Embryonic facial prominence (tissue), 1 donor: ENCODE results near the gene SLC31A1.
"Not testable (repeated sequence)": the region's sequence is repeated elsewhere in the genome, so short reads cannot be mapped to it uniquely, and the experiment has no call there.

Experiments used
- DNase-seq: peaks from one replicate; pipeline ENCODE4 v3.0.0-alpha.2; 2016; ENCODE audit errors: extremely low spot score

Gene SLC31A1

DNA sequence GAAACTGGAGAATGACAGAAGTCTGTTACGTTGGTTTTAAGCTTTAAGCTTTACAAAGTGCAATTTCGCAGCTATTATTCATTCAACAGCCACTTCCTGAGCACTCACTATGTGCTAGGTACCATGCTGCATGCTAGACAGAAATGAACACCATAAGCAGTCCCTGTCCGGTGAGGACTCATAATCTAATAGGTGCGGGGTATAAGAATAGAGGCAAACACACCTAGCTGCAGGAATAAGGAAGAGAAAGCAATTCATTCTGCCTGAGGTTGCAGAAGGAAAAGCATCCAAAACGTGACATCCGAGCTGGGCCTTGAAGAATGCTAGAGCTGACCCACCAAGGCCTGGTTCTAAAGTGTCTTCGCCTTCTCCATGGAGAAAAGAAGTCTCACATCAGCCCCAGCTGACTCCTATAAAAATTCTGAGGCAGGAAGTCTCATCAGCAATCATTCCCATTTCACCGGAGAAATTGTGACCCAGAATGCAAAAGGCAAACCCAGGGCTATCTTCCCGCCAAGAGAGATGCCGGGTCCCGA lies 809 bp upstream of the SLC31A1 start:
- DNase-seq, result no peak

DNA sequence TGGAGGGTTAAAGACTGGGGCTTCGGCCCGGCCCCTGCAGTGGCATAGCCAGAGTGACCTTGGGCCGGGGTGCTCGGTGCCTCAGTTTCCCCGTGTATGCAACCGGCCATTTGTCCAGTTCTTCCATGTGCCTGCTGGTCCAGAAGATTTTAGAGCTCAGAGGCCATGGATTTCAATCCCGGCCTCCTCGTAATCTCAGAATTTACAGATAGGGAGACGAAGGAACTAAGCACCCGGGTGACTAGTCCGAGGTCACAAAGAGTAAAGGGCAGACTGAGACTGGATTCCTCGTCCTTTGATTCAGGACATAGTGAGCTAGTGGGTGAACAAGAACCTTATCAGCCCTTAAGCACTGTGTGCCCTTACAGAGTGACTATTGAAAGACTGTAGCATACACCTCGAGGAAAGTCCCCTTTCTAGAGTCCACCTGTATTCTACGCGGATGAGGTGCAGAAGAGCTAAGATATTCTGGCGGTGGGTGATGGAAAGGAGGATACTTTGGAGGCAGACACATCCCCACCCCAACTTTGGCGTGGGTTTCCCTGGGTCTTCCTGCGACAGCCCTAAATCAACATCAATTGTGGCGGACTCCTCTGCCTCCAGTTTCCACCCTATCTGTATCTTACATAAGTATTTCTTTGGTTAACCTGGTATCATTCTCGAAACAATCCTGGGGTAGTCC lies 597 bp downstream of the SLC31A1 start:
- no peak for DNase-seq

DNA sequence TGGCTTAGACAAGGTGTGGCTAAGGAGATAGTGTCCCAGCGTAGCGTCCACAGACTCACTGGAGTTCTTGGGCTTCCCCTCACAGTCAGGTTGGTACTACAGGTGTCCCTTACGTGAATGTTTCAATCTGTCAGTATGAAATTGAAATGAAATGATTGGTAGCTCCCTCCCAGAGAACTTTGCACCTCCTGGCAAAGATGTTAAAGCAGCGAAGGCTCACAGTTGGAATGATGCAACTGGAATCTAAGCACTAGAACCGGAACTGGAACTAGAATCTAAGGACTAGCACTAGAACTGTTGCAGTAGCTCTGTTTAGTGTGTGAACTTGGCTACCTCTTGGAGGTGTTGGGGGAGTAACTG lies 1.1 kb downstream of the SLC31A1 start:
- DNase-seq, result no peak

DNA sequence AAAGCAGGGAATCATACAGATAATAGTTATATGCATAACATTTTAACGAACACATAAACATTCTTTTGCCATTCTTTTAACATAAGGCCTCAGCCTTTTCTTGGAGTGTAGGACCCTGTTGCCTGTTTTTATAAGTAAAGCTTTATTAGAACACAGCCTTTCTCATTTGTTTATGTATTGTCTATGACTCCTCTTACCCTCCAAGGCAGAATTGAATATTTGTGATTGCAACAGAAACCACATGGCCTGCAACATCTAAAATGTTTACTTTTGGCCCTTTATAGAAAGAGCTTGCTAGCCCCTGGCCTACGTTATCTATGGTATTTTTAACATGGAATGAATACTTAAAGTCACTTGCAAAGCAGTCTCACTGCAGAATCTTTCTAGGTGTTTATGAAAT lies 2.6 kb downstream of the SLC31A1 start:
- DNase-seq, result no peak

DNA sequence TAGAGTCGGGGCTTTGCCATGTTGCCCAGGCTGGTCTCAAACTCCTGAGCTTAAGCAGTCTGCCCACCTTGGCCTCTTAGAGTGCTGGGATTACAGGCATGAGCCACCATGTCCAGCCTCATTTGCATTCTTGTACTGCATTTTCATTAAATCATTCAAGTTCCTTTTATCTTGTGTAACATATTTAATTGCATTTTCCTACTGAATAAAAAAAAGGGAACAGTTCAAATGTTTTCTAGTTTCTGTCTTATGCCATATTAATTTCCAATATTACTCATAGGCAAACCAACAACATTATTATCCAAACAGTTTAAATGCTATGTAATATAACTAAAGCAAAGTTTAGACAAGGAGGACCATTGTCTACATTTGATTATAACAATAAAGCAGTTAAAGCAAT lies 6.1 kb downstream of the SLC31A1 start:
- DNase-seq, result no peak

DNA sequence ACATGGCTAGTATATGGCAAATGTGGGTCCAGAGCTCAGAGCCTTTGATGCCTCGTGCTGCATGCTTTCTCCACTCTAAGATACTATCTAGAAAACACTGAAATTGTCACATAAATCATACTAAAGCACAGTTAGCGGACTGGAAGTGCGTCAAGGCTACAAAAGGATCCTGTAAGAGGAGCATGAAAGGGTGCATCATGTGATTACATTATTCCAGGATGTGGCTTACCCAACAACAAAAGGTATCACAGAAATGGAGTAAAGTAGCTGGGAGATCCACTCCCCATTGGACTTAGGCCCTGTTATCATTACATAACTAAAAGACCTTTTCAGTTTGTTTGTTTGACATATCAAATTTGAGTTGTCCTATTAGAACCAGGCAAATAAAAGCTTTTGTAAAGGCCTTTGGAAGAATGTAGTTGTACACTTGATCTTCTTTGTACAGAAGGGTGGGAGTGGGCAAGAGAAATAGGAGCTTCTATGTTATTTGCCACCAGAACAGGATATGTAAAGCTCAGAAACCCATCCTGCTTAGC lies 6.9 kb downstream of the SLC31A1 start:
- DNase-seq, result no peak

DNA sequence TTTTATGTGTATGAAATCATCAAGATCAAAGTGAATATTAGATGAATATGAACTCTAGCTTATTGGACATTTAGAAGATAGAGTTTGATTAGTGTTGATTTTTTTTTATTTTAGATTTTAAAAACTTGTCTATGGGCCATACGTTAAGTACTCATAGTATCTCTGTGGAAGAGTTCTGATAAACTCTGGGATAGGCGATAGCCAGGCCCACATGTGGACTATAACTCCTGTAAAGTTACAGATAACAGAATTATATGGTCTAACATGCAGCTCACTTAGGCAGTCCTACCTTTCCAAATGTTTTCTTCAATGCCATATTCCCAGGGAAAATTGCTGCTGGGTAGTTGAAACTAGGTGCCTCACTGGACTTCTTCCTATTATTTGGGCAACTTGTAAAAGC lies 10.4 kb downstream of the SLC31A1 start:
- DNase-seq, result no peak

DNA sequence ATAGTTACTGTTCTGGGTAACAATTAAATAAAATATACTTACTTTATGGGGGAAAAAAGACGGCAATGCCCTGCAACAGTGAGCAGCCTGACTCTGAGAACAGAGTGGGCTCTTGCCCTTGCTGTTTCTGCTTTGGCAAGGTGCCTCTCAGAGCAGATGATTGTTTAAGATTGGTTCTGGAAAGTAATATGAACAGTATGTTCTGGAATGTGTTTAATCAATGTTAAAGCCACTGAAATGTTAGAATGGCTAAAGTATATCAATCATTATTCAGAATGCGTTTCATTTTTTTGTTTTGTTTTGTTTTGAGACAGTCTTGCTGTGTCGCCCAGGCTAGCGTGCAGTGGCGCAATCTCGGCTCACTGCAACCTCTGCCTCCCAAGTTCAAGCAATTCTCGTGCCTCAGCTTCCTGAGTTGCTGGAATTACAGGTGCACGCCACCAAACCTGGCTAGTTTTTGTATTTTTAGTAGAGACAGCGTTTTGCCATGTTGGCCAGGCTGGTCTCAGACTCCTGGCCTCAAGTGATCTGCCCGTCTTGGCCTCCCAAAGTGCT lies 14.4 kb downstream of the SLC31A1 start:
- DNase-seq, result not testable (repeated sequence)

DNA sequence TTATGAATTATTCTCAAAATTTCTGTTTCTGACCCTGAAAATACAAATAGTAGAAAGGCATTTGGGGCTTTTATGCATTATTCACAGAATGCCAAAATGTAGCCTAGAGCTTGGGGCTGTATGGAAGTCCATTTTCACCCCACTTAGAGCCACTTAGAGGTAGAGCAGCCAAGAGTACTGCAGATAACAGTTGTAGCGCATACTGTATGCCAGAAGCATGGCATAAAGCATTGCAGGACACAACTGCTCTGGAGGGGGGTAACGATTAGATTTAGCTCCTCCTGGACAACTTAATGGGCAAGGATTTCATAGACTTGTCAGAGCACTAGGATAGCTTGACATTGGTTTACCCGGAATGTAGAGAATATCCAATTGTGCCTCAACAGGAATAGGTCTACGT lies 15.7 kb downstream of the SLC31A1 start:
- DNase-seq, result no peak

DNA sequence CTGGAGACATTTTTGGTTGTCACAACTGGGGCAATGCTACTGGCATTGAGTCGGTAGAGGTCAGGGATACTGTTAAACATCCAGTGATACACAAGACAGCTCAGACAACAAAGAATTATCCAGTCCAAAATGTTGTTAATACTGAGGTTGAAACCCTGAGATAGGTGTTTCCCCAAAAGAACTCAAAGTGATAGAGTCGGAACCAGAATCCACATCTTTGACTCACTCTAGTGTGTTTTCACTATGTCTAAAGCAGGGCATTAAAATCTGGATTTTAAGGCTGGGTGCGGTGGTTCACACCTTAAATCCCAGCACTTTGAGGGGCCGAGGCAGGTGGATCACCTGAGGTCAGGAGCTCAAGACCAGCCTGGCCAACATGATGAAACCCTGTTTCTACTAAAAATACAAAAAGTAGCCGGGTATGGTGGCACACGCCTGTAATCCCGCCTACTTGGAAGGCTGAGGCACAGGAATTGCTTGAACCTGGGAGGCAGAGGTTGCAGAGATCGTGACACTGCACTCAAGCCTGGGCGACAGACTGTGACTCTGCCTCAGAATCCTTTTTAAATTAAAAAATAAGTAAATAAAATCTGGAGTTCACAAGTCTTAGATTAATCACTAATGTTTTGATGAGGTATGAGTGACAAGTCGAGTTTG lies 17.0 kb downstream of the SLC31A1 start:
- DNase-seq, result no peak

DNA sequence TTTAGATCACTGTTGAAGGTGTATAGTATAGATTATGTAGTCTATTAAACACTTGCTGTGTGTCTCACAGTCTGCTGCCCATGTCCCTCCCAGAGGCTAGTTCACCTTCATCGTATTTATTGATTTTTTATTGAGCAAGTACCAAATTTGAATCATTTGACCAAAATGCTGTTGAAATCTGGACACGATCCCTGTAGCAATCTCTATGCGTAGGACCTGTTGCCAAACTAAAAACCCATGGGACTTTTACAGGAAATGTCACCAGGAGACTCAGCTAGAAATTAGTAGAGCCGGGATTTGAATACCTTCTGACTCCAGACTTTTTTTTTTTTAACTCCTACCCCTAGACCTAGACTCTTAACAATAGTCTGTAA lies 17.5 kb downstream of the SLC31A1 start:
- DNase-seq, result no peak

DNA sequence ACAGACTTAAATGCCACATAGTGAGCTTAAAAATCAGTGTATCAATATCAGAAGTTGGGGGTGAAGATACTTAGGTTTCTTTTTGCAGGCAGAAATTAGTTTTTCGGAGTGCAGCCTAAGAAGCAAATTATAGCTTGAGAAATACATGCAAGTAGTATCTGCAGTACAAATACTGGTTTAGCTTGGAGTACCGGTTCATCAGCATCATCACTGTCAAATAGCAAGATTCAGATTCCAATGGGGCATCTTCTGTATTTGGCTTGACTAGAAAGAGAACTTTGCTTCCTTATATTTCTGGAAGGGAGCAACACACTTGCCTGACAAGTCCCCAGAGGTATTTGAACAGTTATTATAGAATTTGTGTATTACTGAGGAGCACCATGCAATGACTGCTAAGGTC lies 19.8 kb downstream of the SLC31A1 start:
- no peak for DNase-seq

DNA sequence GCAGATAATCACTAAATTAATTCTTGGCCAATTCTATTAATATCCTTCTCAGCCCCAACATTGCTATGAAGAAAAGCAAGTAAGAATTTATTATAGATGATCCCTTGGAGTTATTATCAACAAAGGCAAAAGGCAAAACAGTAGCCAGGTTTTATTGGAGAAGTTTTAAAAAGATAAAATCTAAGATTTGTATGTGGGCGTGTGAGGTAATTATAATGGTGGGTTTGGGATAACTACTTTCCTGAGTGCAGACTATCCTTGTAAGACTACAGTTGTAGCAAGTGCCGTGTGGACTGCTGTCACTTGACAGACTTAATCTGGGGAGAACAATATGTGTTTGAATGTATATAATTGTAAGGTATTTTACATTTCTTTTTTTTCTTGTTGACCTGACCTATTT lies 23.2 kb downstream of the SLC31A1 start:
- DNase-seq, result no peak

DNA sequence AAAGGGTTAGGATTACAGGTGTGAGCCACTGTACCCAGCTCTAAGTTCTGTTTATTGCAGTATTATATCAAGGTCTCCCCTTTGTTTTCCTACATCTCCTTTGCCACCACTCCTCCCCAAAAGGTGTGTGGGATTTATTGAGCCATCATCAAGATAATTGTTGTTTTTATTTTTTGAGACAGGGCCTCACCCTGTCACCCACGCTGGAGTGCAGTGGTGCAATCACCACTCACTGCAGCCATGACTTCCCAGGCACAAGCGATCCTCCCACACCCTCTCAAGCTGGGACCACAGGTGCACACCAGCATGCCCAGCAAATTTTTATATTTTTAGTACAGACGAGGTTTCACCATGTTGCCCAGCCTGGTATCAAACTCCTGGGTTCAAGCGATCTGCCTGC lies 24.6 kb downstream of the SLC31A1 start:
- DNase-seq, result no peak

DNA sequence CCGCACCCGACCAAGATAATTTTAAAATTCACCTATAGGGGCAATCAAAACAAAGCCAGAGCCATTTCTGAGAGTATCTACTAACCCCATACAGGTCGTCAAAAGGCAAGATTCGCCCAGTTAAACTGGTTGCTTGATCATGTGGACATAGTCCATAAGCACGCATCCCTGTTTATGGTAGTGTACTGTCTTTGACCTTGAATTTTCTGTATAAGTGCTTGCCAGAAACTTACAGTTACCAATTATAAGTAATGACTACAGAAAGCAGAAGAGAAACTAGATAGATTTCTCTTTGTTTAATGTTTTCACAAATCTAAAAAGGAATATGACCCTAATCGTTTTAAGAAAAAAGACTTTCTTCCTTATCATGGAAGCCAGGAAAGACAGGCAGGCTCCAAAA lies 25.6 kb downstream of the SLC31A1 start:
- DNase-seq, result no peak

DNA sequence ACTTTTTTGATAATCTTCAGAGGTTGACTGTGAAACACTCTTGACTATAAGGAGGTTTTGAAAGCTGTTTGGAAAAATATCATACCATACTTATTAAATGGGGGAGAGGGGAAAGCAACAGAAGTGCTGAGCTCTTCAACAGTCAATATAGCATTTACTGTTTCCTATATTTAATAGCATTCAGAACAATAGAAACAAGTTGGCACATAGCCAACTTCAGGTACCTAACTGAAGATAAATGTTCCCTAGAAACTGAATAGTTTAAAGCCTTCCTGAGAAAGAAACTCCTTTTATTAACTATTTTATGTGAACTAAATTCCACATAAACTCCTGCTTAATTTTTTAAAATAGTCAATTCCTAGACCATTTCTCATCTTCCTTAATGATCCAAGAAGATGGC lies 26.3 kb downstream of the SLC31A1 start:
- DNase-seq, result no peak

DNA sequence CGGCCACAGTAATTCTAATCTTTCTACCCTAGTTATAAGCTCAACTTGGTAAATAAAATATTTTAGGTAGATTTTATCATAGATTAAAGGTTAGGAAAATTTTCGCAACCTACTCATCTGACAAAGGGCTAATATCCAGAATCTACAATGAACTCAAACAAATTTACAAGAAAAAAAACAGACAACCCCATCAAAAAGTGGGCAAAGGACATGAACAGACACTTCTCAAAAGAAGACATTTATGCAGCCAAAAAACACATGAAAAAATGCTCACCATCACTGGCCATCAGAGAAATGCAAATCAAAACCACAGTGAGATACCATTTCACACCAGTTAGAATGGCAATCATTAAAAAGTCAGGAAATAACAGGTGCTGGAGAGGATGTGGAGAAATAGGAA lies 28.3 kb downstream of the SLC31A1 start:
- DNase-seq, result not testable (repeated sequence)

DNA sequence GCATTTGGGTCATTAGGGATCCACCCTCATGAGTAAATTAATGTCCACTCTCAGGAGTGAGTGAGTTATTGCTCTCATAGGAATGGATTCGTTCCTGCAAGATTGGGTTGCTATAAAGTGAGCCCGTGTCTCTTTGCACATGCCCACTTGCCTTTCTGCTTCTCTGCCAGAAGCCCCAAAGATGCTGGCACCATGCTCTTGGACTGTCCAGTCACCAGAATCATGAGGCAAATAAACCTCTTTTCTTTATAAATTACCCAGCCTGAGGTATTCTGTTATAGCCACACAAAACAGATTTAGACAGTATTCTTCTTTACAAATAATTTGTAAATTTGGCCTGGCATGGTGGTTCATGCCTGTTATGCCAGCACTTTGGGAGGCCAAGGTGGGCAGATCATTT lies 29.5 kb downstream of the SLC31A1 start:
- no peak for DNase-seq

DNA sequence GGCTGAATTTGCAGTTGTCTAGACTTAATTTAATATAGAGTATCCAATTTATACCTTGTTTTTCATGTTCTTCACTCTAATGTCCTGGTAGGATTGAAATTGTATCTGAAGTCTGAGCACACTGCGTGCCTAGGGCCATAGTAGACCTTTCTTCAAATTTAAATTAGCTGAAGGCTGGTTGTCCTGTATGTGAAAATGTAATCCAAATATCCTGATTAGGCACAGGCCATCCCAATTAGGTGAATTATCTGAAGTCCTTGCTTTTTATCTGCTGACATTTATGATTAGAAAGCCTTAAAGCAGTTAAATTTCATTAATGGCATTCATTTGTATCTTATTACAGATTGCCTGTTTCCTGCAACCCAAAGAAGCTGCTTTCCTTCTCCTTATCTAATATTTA lies 33.6 kb downstream of the SLC31A1 start:
- DNase-seq, result no peak

DNA sequence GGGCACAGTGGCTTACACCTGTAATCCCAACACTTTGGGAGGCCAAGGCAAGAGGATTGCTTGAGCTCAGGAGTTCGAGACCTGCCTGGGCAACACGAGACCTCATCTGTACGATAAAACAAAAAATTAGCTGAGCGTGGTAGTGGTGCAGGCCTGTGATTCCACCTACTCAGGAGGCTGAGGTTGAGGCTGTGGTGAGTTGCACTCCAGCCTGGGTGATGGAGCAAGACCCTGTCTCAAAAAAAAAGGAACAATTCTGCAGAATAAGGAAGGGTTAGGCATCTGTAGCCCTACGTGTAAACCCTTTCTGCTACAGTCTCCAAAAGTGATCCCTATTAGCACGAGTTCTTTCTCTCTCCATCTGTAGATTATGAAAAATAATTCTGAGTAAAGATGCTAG lies 34.1 kb downstream of the SLC31A1 start:
- no peak for DNase-seq

DNA sequence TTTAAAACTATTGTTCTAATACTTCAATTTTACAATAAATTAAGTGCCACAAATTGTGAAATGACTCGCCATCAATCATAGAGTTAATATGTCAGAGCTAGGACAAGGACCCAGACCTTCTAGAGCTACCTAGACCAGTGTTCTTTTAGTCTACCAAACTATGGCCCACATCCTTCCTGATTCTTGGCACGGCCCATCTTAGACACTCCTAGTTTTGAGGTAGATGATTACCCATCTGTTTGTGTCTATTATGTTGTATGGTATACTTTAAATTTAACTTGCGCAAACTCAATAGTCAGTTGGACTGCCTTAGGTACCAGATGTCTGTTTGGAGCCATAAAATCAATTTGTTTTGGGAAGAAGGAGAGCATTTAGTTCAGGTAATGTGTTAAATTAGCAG lies 36.5 kb downstream of the SLC31A1 start:
- no peak for DNase-seq

DNA sequence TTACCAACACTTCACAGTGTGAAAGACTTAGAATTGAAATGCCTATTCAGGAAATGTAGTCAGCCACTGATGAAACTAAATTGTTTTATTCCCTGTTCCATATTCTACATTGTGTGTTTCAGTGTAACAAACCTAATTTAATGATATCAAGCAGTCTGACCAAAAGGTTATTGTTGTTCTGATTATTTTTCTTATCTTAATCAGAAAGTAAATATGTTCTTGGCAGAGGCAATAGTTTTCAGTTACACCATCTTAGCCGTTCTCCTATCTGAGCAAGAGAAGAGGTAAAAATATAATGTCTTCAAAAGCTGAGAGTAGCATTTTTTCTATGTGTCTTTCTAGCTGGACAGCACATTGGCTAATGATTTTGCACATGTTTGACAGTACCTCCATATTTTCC lies 36.9 kb downstream of the SLC31A1 start:
- DNase-seq, result no peak
